ENCODE results near the gene B4GALT7. TPM values are rescaled to one million over a fixed set of nuclear protein-coding genes. Genes with fewer than 3 reads are reported as not detected.
"Not testable (repeated sequence)": the region's sequence is repeated elsewhere in the genome, so short reads cannot be mapped to it uniquely, and the experiment has no call there.

Gene B4GALT7
- total RNA-seq, 1 donor from 2014 or later: 24.2 TPM

GRCh38 chr5:177609076-177610059, 9.4 kb downstream of the B4GALT7 start:
- DNase-seq (ENCODE audit: low read depth in 2 of 2): no peak

GRCh38 chr5:177610131-177610769, 10.3 kb downstream of the B4GALT7 start:
- no peak for DNase-seq (ENCODE audit: low read depth in 2 of 2)

- DNase-seq (ENCODE audit: low read depth in 2 of 2): peak in 1 of 2 donors; percentile 0
These were observed 11.0 kb downstream of the B4GALT7 start for GRCh38 chr5:177610770-177611445.

- peak in 1 of 2 donors; percentile 0 for DNase-seq (ENCODE audit: low read depth in 2 of 2)
These were observed 11.7 kb downstream of the B4GALT7 start for GRCh38 chr5:177611446-177612214.

GRCh38 chr5:177612215-177612673, 12.3 kb downstream of the B4GALT7 start:
- peak in 1 of 2 donors; percentile 0 for DNase-seq (ENCODE audit: low read depth in 2 of 2)

GRCh38 chr5:177620560-177620959, 20.6 kb downstream of the B4GALT7 start:
- no peak for DNase-seq (ENCODE audit: low read depth in 2 of 2)

- DNase-seq (ENCODE audit: low read depth in 2 of 2): not testable (repeated sequence)
These were observed 24.2 kb downstream of the B4GALT7 start for GRCh38 chr5:177624172-177624571.

- DNase-seq (ENCODE audit: low read depth in 2 of 2): not testable (repeated sequence)
These were observed 30.3 kb downstream of the B4GALT7 start for GRCh38 chr5:177630186-177630585.

GRCh38 chr5:177634912-177635311, 35.0 kb downstream of the B4GALT7 start:
- DNase-seq (ENCODE audit: low read depth in 2 of 2): not testable (repeated sequence)

- DNase-seq (ENCODE audit: low read depth in 2 of 2): not testable (repeated sequence)
These were observed 45.5 kb downstream of the B4GALT7 start for GRCh38 chr5:177645462-177645861.

- not testable (repeated sequence) for DNase-seq (ENCODE audit: low read depth in 2 of 2)
These were observed 51.3 kb downstream of the B4GALT7 start for GRCh38 chr5:177651235-177651634.

- DNase-seq (ENCODE audit: low read depth in 2 of 2): not testable (repeated sequence)
These were observed 57.9 kb downstream of the B4GALT7 start for GRCh38 chr5:177657846-177658245.

- DNase-seq (ENCODE audit: low read depth in 2 of 2): not testable (repeated sequence)
These were observed 58.6 kb downstream of the B4GALT7 start for GRCh38 chr5:177658542-177658941.

Other genes starting within 250 kb of the B4GALT7 start
- gene LMAN2, start 248.5 kb upstream of the B4GALT7 start, total RNA-seq: 289 and 376 TPM in 2 replicates
- gene RGS14, start 242.2 kb upstream of the B4GALT7 start, total RNA-seq: 2.8 and 4.4 TPM in 2 replicates
- not detected in 2 replicates for gene SLC34A1, start 215.7 kb upstream of the B4GALT7 start, total RNA-seq
- not detected in 2 replicates for gene PFN3, start 199.5 kb upstream of the B4GALT7 start, total RNA-seq
- gene F12, start 190.6 kb upstream of the B4GALT7 start, total RNA-seq: 0.40 and 0.44 TPM in 2 replicates
- 11.3 and 14.7 TPM in 2 replicates for gene GRK6, start 173.5 kb upstream of the B4GALT7 start, total RNA-seq
- gene PRR7, start 153.3 kb upstream of the B4GALT7 start, total RNA-seq: 1.2 and 2.2 TPM in 2 replicates
- gene DBN1, start 126.5 kb upstream of the B4GALT7 start, total RNA-seq: 88.9 and 112 TPM in 2 replicates
- gene PDLIM7, start 102.5 kb upstream of the B4GALT7 start, total RNA-seq: 24.4 and 30.1 TPM in 2 replicates
- gene DOK3, start 90.3 kb upstream of the B4GALT7 start, total RNA-seq: 0.79 and 2.0 TPM in 2 replicates
- gene DDX41, start 83.2 kb upstream of the B4GALT7 start, total RNA-seq: 62.1 and 64.5 TPM in 2 replicates
- 7.8 and 16.3 TPM in 2 replicates for gene FAM193B, start 45.6 kb upstream of the B4GALT7 start, total RNA-seq
- gene TMED9, start 7.9 kb upstream of the B4GALT7 start, total RNA-seq: 122 and 133 TPM in 2 replicates
- gene FAM153A, start 182.8 kb downstream of the B4GALT7 start, total RNA-seq: not detected in 2 replicates

All from lung microvascular endothelial cell (primary cell).